H9 (cell line): ENCODE measurements around the gene CSTPP1. TPM values are rescaled to one million over a fixed set of nuclear protein-coding genes. Genes with fewer than 3 reads are reported as not detected.

Source experiments
- DNase-seq: peaks from one replicate; pipeline ENCODE4 v3.0.0-alpha.2; 2017
- H2AFZ ChIP-seq: one replicate; pipeline ENCODE4 v1.6.1; 2013; ENCODE audit warnings: mild to moderate bottlenecking, low read length, control low read depth, moderate library complexity
- H2AK5ac ChIP-seq: 2 replicates; pipeline ENCODE4 v1.6.1; 2013; ENCODE audit warnings: low read length, control low read depth, mixed read lengths; ENCODE audit not compliant: insufficient read length
- H2BK120ac ChIP-seq: one replicate; pipeline ENCODE4 v1.6.1; 2013; ENCODE audit warnings: low read depth, mild to moderate bottlenecking, low read length, control low read depth, inconsistent platforms; ENCODE audit not compliant: poor library complexity, severe bottlenecking
- H2BK12ac ChIP-seq: 2 replicates; pipeline ENCODE4 v1.6.1; 2013; ENCODE audit warnings: low read length, control low read depth, mixed read lengths, low read depth; ENCODE audit not compliant: insufficient read length
- H2BK15ac ChIP-seq: 2 replicates; pipeline ENCODE4 v1.6.1; 2013; ENCODE audit warnings: low read depth, low read length, control low read depth
- H2BK20ac ChIP-seq: one replicate; pipeline ENCODE4 v1.6.1; 2013; ENCODE audit warnings: low read depth, mild to moderate bottlenecking, low read length, control low read depth, inconsistent platforms; ENCODE audit not compliant: poor library complexity, severe bottlenecking
- H2BK5ac ChIP-seq: 2 replicates; pipeline ENCODE4 v1.6.1; 2013; ENCODE audit warnings: low read length, control low read depth, mixed read lengths; ENCODE audit not compliant: insufficient read length
- H3K14ac ChIP-seq: 2 replicates; pipeline ENCODE4 v1.6.1; 2013; ENCODE audit warnings: low read length, control low read depth; ENCODE audit not compliant: insufficient read depth
- H3K18ac ChIP-seq: 2 replicates; pipeline ENCODE4 v1.6.1; 2013; ENCODE audit warnings: low read depth, mild to moderate bottlenecking, mixed read lengths, low read length, control low read depth; ENCODE audit not compliant: insufficient read length
- H3K23ac ChIP-seq: 2 replicates; pipeline ENCODE4 v1.6.1; 2013; ENCODE audit warnings: low read length, control low read depth, mixed read lengths, low read depth; ENCODE audit not compliant: insufficient read length
- H3K23me2 ChIP-seq: 2 replicates; pipeline ENCODE4 v1.6.1; 2013; ENCODE audit warnings: low read depth, mild to moderate bottlenecking, mixed read lengths, low read length, control low read depth; ENCODE audit not compliant: insufficient read length, poor library complexity, severe bottlenecking
- H3K27ac ChIP-seq: 2 replicates; pipeline ENCODE4 v1.5.1; 2013; ENCODE audit warnings: low read length, control low read depth, mixed read lengths, low read depth; ENCODE audit not compliant: insufficient read length
- H3K27me3 ChIP-seq: 2 replicates; pipeline ENCODE4 v1.6.1; 2013; ENCODE audit warnings: low read length, control low read depth, inconsistent platforms; ENCODE audit not compliant: insufficient read depth
- H3K4ac ChIP-seq: 2 replicates; pipeline ENCODE4 v1.6.1; 2013; ENCODE audit warnings: low read depth, mild to moderate bottlenecking, control low read depth, inconsistent platforms, low read length, moderate library complexity
- H3K4me1 ChIP-seq: 2 replicates; pipeline ENCODE4 v1.6.1; 2013; ENCODE audit warnings: low read length, control low read depth, inconsistent platforms; ENCODE audit not compliant: insufficient read depth
- H3K4me2 ChIP-seq: 2 replicates; pipeline ENCODE4 v1.6.1; 2013; ENCODE audit warnings: low read length, control low read depth, mixed read lengths; ENCODE audit not compliant: insufficient read length, insufficient read depth
- H3K56ac ChIP-seq: 2 replicates; pipeline ENCODE4 v1.6.1; 2013; ENCODE audit warnings: low read depth, mild to moderate bottlenecking, mixed read lengths, low read length, control low read depth; ENCODE audit not compliant: insufficient read length
- H3K79me1 ChIP-seq: 2 replicates; pipeline ENCODE4 v1.6.1; 2013; ENCODE audit warnings: low read depth, mild to moderate bottlenecking, moderate library complexity, low read length, control low read depth, inconsistent platforms; ENCODE audit not compliant: insufficient read depth, poor library complexity, severe bottlenecking
- H3K79me2 ChIP-seq: 2 replicates; pipeline ENCODE4 v1.6.1; 2013; ENCODE audit warnings: low read length, control low read depth, inconsistent platforms; ENCODE audit not compliant: insufficient read depth
- H3K9ac ChIP-seq: 2 replicates; pipeline ENCODE4 v1.6.1; 2013; ENCODE audit warnings: low read length, control low read depth, mixed read lengths; ENCODE audit not compliant: insufficient read length; ENCODE audit errors: extremely low read depth
- H3K9me3 ChIP-seq: one replicate; pipeline ENCODE4 v1.6.1; 2013; ENCODE audit warnings: low read depth, low read length, inconsistent platforms; ENCODE audit not compliant: control insufficient read depth
- H3T11ph ChIP-seq: one replicate; pipeline ENCODE4 v1.6.1; 2013; ENCODE audit warnings: mild to moderate bottlenecking, low read length, control low read depth, inconsistent platforms
- H4K20me1 ChIP-seq: one replicate; pipeline ENCODE4 v1.6.1; 2013; ENCODE audit not compliant: control insufficient read depth, insufficient read length, insufficient read depth
- H4K5ac ChIP-seq: 2 replicates; pipeline ENCODE4 v1.6.1; 2013; ENCODE audit warnings: low read depth, mild to moderate bottlenecking, mixed read lengths, low read length, control low read depth; ENCODE audit not compliant: insufficient read length
- H4K8ac ChIP-seq: replicated peaks from 2 replicates; pipeline ENCODE4 v1.6.1; 2013; ENCODE audit warnings: low read length, control low read depth, mixed read lengths, low read depth; ENCODE audit not compliant: insufficient read length
- H4K91ac ChIP-seq: 2 replicates; pipeline ENCODE4 v1.6.1; 2013; ENCODE audit warnings: low read depth, mild to moderate bottlenecking, moderate library complexity, mixed read lengths, low read length, control low read depth; ENCODE audit not compliant: insufficient read length
- H3K27ac Mint-ChIP-seq, 3 experiments: 2 replicates in 2 of 3; 3 replicates in 1 of 3; pipeline ENCODE4 v1.8.0; 2020 to 2021; ENCODE audit warnings: mixed read lengths in 3 of 3, mild to moderate bottlenecking in 1 of 3, moderate library complexity in 1 of 3
- H3K27me3 Mint-ChIP-seq: 2 replicates; pipeline ENCODE4 v1.8.0; 2021; ENCODE audit warnings: low read depth, mild to moderate bottlenecking, moderate library complexity, mixed read lengths
- H3K36me3 Mint-ChIP-seq, 3 experiments: 2 replicates in 2 of 3; 3 replicates in 1 of 3; pipeline ENCODE4 v1.8.0; 2020 to 2021; ENCODE audit warnings: low read depth in 3 of 3, mixed read lengths in 3 of 3; ENCODE audit not compliant: insufficient read depth in 1 of 3
- H3K4me1 Mint-ChIP-seq, 2 experiments: 2 replicates each; pipeline ENCODE4 v1.8.0; 2020; ENCODE audit warnings: mixed read lengths in 2 of 2
- H3K4me3 Mint-ChIP-seq, 2 experiments: 2 replicates in 1 of 2; 3 replicates in 1 of 2; pipeline ENCODE4 v1.8.0; 2020 to 2021; ENCODE audit warnings: mild to moderate bottlenecking in 2 of 2, mixed read lengths in 2 of 2, moderate library complexity in 1 of 2
- H3K9me3 Mint-ChIP-seq, 2 experiments: 2 replicates in 1 of 2; 3 replicates in 1 of 2; pipeline ENCODE4 v1.8.0; 2020; ENCODE audit warnings: mild to moderate bottlenecking in 2 of 2, mixed read lengths in 2 of 2, moderate library complexity in 1 of 2
- WGBS: extraction: QIAGEN DNeasy Blood & Tissue Kit; methylation state at CpG from one replicate; pipeline ENCODE4 v1.1.7; 2013; ENCODE audit warnings: missing lambda C conversion rate, low lambda C conversion rate, mixed read lengths; ENCODE audit not compliant: insufficient read length; ENCODE audit errors: extremely low coverage; 5-methylcytosine and 5-hydroxymethylcytosine counted together
- total RNA-seq: library from RNA; stranded (reverse); gene quantifications from 2 replicates; pipeline ENCODE4 v1.2.1, GENCODE V29; 2021
- TF ChIP-seq, protein P1 (sequence below): fragments of 200-600 bp; sonication (generic); conservative IDR thresholded peaks from 3 replicates; pipeline ENCODE4 v1.8.0; 2021; ENCODE audit warnings: antibody characterized with exemption, mild to moderate bottlenecking

CSTPP1 gene
- total RNA-seq, 1 experiment from 2014 or later = 21.2 TPM

DNA sequence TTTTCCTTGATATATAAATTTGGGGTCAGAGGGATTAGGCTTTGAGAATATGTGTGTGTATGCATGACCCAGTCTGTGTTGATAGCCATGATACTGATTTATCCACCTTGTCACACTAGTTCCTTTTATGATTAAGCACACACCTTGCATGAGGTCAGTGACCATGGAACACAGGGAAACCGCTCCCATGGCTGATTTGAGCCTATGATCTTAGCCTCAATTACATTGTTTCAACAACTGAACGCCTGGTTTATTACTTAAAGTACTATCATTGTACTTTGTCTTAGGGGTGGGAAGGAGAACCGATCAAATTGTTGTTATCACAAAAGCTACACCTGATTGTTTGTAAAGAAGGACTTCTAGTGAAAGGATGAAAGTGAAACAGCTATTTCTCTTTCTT, 169.4 kb downstream of the CSTPP1 start:
- Histone ChIP-seq H2AFZ (no peak overlapping the region), H3T11ph (no peak overlapping the region), H3K56ac (no peak overlapping the region), H2BK5ac (no peak overlapping the region), H4K91ac (no peak overlapping the region), H3K9ac (no peak overlapping the region), H3K14ac (no peak overlapping the region), H4K8ac (no peak overlapping the region), H3K23ac (no peak overlapping the region), H2BK120ac (no peak overlapping the region), H2BK20ac (no peak overlapping the region), H2AK5ac (no peak overlapping the region), H3K27ac (no peak overlapping the region), H3K4ac (no peak overlapping the region), H3K18ac (no peak overlapping the region), H3K79me1 (no peaks in the 10 kb centered on the region), H3K9me3 (no peaks in the 10 kb centered on the region), H3K4me1 (peaks cover 4% of the 10 kb centered on the region; the same call in 1 of the 2 replicates), H2BK12ac (no peak overlapping the region), H3K23me2 (no peaks in the 10 kb centered on the region), H3K4me2 (no peak overlapping the region), H3K27me3 (no peaks in the 10 kb centered on the region), H4K20me1 (no peaks in the 10 kb centered on the region), H3K79me2 (no peaks in the 10 kb centered on the region), H4K5ac (no peak overlapping the region), H2BK15ac (no peak overlapping the region)
- WGBS = no CpG with 5 or more reads among the region's 3 CpGs
- TF ChIP-seq, protein P1, sequence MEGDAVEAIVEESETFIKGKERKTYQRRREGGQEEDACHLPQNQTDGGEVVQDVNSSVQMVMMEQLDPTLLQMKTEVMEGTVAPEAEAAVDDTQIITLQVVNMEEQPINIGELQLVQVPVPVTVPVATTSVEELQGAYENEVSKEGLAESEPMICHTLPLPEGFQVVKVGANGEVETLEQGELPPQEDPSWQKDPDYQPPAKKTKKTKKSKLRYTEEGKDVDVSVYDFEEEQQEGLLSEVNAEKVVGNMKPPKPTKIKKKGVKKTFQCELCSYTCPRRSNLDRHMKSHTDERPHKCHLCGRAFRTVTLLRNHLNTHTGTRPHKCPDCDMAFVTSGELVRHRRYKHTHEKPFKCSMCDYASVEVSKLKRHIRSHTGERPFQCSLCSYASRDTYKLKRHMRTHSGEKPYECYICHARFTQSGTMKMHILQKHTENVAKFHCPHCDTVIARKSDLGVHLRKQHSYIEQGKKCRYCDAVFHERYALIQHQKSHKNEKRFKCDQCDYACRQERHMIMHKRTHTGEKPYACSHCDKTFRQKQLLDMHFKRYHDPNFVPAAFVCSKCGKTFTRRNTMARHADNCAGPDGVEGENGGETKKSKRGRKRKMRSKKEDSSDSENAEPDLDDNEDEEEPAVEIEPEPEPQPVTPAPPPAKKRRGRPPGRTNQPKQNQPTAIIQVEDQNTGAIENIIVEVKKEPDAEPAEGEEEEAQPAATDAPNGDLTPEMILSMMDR = no peak
- H3K27ac Mint-ChIP-seq = no peak overlapping the region; a peak in 1 of 7 replicates
- no peak overlapping the region for H3K4me3 Mint-ChIP-seq
- no peaks in the 10 kb centered on the region for H3K9me3 Mint-ChIP-seq
- no peaks in the 10 kb centered on the region for H3K27me3 Mint-ChIP-seq
- DNase-seq = no peak
- no peaks in the 10 kb centered on the region for H3K36me3 Mint-ChIP-seq
- peaks cover 21 to 23% of the 10 kb centered on the region in 2 experiments for H3K4me1 Mint-ChIP-seq
